HT1080 (cell line): Measurements from ENCODE around the gene MICOS13. TPM values are rescaled to one million over a fixed set of nuclear protein-coding genes. Genes with fewer than 3 reads are reported as not detected.
"Not testable (repeated sequence)": the region's sequence is repeated elsewhere in the genome, so short reads cannot be mapped to it uniquely, and the experiment has no call there.

ENCODE experiments used
- DNase-seq: peaks from one replicate; pipeline ENCODE4 v3.0.0-alpha.2; 2015; ENCODE audit warnings: low read depth
- total RNA-seq: library from RNA; depleted of rRNA; stranded (reverse); fragments of >200 nt; shearing (Covaris generic); gene quantifications from 2 replicates; pipeline ENCODE4 v1.2.3, GENCODE V29; 2014

The MICOS13 gene
- total RNA-seq, 1 experiment from 2014 or later = 234 TPM

DNA sequence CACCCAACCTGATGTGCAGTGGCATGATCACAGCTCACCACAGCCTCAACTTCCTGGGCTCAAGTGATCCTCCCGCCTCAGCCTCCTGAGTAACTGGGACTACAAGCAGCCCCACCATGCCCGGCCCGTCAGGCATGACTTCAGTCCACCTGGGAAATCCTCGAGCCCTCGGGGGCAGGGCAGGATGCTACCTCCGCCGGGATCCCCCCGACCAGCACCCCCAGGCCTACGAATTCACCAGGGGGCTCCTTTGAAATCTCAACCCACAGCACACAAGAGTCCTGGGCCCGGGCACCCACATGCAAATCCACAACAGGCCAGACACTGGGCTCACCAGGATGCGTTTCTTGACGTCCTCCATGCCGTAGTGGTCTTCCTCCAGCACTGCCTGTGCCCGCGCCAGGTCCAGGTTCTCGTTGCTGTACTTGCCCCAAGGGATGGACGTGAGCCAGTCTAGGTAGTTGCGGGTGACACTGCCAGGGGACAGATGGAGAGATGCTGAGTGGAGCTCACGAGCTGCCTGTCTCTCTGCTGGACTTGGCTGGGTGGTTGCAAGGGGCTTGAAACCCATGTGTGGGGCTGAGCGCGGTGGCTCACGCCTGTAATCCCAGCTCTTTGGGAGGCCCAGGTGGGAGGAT, 20.3 kb upstream of the MICOS13 start:
- DNase-seq = no peak

DNA sequence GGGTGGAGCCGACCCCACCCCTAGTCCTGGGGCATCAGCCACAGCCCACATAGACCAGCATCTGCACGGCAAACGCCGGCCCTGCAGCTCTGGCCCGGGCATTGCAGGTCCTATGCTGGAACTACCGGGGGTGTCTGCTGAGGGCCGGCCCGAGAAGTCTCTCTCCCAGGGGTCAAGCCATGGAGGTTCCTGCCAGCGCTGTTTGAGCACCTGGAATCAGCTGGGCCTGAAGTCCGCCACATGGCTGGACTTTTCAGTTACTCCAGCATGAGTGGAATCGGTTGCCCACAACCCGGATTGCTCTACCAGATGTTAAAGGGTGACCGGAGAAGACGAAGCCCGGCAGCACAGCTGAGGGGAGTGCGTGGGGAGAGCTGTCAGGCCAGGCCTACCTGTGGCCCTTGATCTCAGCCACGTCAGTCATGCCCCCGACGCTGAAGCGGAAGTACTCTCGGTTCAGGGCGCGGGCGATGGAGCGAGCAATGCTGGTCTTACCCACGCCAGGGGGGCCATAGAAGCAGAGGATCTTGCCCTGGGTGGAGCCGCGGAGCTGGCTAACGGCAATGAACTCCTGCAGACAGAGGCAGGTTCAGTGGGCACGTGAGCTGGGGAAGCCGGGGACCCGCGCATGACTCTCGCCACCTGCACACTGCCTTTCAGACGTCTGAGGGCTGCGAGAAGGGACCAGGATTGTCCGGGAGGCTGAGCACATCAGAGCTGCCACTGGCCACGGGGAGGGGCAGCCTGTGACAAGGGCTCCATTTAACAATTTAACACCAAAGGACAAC, 18.5 kb upstream of the MICOS13 start:
- no peak for DNase-seq

DNA sequence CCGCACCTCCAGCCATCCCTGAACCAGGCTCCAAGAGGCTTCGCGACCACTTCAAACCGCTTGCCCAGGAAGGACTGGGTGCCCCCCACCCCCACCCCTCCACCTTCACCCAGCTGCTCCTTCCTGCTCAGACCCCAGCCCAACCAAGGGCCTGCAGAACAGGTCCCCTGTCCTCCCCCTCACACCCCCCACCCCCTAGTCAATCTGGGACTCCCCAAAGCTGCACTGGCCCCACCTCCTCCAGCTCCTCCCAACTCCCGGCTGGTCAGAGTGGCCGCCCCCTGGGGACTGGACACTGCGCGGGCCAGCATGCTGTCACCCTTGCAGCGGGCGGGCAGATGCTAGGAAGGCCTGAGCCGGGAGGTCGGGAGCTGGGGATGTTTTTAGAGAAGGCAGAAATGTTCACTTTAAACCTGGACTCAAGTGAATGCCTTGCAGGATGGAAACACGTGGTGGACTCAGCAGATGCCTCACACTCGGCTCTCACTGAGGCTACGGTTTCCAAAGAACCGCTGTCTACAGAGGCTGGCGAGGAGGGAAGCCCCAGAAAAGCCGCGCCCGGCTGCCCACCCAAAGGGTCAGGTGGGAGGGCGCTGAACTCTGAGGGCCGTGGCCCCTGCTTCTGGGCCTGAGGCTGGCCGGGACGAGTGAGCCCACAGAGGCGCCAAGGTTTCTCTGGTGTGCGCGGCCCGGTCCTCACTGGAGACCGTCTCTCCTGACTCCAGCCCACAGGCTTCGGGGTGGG, 17.7 kb upstream of the MICOS13 start:
- no peak for DNase-seq

DNA sequence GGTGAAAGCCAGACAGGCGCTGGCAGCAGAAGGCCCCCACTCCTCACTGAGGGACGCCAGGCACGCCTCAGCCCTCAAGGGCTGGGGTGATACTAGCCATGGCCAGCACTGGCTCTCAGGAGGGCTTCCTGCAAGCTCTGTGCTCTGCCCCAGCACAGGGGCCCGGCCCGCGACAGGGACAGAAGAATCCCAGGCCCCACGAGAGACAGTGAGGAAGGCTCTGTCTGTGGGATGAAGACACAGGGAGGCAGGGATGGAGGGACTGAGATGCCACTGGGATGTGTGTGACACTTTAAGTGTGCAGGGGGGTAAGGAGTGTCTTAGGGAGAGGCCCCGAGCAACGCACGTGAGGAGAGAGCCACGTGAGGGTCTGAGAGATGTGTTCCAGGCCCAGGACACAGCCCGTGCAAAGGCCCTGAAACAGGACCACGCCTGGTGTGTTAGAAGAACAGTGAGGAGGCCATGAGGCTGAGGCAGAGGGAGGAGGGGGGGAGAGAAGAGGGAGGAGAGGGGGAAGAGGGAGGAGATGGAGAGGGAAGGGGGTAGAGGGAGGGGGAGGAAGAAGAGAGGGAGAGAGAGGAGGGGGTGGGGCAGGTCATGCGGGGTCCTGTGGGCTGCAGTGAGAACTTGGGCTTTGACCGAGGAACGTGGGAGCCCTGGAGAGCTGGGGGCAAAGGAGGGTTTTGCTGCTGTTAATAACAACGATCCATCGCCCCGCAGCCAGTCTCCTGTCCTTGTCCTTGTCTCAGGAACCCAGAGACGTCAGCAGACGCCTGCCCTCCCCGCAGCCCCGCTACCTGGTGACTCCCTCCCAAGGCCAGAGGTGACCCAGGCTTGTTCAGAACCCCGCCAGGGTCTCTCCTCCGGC, 16.9 kb upstream of the MICOS13 start:
- no peak for DNase-seq

DNA sequence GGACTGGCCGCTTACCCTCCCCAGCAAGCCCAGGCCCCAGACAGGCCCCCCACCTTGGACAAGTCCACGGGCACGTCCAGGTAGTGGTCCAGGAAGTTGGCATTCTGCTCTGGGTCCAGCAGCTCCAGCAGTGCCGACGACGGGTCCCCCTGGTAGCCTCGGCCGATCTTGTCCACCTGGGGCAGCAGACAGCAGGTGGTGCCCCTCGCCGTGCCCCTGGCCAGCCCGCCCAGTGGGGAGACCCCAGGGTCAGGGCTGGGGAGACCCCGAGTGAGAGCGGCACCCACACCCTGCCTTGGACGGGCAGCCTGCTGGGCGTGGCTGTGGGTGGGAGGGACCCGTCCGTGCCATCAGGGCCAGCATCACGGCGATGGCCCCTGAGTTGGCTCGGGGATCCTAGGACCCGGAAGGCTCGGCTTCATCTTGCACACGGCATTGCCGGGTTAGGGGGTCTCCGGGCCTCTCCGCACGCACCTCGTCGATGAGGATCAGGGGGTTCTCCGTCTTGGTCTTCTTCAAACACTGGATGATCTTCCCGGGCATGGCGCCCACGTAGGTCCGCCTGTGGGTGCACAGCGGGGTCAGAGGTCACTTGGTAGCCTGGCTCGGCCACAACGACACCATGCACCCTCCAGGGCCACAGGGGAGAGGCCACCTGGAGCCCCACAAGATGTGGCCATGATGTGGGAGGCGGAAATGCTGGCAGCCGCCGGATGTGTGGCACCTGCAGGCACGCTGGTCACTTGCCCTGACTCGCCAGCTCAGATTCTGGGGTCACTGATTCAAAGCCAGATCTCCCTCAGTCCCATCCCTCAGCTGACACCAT, 16.1 kb upstream of the MICOS13 start:
- no peak for DNase-seq

DNA sequence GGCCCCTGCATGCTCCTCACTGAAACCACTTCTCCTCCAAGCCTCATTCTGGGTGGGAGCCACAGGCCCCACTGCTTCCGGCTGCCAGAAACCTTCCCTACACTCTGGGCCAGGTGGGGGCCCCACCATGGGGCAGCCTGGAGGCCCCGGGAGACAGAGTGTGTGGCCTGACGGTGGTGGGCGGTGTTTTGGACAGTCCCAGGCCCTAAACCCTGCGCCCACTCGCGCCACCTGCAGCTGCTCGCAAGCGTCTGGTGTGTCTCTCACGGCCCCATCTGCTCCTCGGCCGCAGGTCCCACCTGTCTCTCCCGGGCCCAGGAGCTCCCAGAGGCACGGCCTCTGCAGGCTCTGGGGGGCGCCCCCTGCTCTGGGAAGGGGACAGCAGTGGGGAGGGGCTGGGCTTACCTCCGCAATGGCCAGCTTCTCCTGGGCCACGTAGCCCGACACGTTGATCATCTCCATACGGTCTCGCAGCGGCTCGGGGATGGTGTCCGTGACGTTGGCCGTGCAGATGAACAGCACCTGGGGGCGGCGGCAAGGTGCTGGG, 15.4 kb upstream of the MICOS13 start:
- no peak for DNase-seq

DNA sequence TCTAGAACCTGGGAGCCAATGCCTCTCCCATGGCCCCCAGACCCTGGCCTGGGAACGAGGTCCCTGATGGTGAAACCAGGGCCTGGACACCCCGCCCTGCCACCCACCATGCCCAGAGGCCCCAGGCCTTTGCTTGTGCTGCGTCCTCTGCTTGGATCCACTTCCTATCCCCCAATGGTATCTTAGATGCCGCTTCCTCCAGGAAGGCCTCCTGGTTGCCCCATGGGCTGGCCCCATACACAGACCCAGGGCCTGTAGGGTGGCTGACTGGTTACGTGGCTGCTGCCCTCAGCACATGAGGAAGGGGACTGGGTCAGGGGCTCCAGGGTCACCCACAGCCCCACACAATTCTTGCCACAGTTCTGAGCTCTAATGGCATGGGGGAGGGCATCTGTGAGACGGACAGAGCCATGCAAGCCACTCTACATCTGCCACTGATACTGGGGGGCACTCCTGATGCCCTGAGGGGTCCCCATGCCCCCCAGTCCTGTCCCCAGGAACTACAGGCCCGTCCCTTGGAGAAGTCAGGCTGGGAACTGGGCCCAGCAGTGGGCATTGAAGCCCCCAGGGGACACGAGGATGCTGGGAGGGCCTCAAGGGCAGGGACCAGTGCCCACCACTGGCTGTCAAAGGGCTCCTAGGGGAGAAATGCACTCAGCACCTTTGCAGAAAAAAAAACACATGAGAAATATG, 14.8 kb upstream of the MICOS13 start:
- DNase-seq = peak; percentile 29

DNA sequence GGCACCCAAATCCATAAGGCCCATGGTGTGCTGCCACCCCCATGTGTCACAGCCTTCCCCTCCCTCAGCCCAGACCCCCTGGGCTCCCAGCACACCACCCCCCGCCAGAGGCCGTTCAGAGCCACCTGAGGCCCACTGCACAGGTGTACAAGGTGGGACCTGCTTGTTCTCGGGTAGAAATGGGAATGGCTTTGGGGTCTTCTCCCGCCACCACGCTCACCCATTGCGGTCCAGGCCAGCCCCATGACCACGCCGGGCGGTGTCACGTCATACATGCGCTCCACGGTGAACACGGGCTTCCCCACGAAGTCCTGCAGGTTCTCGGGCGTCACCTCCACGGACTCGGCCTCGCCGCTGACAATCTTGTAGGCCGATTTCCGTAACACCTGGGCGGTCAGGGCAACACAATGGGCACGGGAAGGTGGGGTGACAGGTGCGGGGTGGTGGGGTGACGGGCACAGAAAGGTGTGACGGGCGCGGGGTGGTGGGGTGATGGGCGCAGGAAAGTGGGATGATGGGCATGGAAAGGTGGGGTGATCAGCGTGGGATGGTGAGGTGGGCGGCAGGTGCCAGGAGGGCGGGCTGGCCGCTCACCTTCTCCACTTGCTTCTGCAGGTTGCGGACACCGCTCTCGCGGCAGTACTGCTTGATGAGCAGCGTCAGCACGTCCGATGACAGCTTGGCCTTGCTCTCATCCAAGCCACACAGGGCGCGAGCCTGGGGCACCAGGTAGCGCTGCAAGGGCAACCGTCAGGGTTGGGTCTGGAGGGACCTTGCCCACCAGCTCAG, 14.0 kb upstream of the MICOS13 start:
- no peak for DNase-seq

DNA sequence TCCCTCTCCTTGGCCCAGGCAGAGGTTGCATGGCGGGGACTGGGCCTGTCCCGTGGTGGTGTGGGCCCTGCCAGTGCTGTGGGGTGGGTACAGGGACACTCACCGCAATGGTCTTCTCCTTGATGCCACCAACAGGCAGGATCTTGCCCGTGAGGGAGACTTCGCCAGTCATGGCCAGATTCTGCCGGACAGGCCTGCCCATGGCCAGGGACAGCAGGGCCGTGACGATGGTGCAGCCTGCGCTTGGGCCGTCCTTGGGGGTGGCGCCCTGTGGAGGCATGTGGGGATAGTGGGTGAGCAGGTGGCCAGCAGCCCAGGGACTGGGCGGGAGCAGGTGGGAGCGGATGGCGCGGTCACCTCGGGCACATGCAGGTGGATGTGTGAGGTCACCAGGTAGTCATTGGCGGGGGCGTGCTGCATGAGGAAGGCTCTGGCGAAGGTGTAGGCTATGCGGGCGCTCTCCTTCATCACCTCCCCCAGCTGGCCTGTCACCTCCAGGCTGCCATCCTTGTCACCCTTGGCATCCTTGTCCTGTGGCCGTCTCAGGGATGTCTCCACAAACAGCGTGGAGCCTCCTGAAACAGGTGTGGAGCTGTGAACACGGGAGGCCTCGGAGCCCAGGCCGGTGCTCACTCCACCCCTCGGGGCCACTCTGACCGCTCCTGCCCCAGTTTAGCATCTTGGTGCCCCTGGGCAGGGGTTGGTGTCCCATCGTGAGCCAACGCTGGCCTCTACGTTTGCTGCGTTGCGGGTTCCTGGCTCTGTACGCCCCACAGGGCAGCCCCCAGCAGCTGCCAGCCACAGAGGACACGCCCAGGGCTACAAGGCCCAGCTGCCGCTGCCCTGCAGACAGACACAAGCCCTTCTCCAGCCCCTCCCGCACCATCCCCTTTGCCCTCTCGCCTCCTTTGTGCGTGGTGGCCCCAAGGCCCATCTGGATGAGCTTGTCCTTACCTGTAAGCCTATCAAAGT, 13.2 kb upstream of the MICOS13 start:
- peak; percentile 34 for DNase-seq

DNA sequence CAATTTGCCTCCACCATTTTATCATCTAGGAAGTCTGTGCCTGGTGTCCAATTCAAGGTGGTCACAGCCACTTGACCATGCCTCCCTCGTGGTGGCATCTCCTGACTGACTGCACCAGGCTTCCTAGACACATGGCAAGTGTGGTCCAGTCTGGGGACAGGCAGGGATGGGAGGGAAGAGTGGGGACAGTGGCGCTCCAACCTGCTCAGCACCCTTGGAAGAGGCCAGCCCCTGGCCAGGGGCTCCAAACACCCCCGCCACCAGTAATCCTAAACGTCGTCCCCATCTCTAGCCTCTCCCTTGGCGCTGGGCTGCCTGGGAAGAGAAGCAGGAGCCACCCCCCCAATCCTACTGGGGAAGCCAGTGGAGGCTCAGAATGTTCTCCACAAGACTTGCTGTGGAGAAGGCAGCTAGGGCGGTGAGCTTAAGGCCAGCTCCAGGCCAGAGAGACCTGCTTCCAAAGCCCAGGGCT, 12.4 kb upstream of the MICOS13 start:
- peak; percentile 50 for DNase-seq

DNA sequence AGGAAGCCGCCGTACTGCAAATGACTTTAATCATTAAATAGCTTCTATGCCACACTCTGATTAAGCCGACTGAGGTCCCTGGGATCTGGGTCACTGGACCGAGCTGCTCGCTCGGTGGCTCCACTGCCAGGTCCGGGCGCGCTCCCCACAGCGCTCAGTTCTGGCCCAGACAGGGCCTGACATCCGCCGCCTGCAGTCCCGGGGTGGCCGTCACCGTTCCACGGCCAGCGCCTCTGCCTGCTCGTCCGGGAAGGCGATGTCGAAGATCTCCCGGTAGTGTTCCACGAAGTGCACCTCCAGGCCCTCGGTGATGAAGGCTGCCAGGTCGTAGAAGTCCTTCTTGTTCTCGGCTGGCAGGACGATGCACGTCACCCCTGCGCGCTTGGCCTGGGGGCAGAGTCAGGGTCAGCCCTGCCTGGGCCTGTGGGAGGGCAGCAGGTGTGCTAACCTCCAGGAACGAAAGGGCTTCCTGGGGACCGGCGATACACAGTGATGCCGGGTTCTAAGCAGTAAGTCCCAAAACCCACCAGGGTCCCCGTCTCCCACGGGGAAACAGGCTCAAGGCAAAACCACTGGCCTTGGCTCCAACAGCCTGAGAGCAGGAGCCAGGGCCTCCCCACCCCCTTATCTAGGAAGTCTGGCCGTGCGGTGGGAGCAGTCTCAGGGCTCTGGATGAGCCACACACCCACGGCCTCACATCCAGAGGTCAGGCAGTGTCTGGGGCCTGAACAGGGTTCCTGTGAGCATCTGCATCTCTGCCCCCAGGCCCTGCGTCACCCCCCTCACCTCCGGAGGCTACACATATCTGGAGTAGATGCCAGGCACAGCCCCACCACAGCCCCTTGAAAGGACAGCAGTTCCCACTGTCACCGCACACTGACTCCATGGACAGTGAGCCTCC, 11.8 kb upstream of the MICOS13 start:
- DNase-seq = peak; percentile 49

DNA sequence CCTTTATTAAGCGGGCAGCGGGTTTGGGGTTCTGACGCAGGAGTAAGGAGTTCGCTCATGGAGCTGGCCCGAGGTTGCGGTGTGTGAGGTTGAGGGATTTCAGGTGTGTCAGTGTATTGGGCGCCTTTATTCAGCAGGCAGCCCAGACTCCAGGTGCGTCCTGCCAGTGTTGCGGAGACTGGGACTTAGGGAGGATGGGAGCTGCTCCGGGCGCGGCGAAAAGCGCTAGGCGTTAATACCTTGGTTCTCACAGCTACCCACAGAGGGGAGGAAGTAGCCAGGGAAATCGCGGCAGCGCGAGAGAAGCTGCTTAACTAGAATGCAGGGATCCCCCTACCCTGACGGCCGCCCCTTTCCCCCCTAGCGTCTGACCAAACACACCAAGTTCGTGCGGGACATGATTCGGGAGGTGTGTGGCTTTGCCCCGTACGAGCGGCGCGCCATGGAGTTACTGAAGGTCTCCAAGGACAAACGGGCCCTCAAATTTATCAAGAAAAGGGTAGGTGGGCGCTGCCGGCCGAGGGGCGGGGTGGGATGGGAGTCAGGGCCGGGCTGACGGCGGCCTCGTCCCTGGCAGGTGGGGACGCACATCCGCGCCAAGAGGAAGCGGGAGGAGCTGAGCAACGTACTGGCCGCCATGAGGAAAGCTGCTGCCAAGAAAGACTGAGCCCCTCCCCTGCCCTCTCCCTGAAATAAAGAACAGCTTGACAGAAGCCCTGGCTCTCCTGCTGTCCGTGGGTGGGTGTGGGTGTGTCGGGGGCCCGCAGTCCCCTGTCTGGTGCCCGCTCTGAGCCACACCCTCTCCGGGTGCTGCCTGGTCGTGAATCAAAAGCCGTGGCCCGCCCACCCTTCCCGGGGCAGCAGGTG, 10.9 kb upstream of the MICOS13 start:
- peak; percentile 61 for DNase-seq

DNA sequence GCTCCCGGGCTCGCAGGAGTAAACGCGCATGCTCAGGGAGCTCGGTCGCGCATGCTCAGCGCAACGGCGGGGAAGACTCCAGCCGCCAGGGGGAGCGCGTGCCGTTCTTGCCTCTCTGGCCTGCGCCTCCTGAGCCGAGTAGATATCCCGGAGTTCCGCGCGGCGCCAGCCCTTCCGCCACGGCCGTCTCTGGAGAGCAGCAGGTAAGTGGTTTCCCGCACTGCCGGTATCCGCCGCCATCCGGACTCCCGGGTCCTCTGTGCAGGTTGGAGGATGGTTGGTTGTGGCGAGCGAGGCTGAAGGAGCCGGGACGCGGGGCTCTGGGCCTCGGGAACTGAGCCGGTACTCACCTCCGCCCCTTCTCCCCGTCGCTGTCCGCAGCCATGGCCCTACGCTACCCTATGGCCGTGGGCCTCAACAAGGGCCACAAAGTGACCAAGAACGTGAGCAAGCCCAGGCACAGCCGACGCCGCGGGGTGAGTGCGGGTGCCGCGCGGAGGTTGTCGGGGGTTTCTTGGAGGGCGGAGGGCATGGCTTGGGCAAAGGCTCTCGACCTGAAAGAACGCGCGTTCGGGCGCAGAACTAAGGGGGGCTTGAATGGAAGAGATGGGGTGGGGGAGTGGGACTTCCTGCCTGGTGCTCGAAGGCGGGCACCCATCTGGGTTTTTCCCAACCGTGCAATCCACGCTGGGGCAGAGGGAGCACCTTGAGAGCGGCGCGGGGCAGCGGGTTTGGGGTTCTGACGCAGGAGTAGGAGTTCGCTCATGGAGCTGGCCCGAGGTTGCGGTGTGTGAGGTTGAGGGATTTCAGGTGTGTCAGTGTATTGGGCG, 10.0 kb upstream of the MICOS13 start, which contains the start of gene RPL36:
Gene RPL36 (plus strand): TSS at position 171 of the 830 bp plus-strand sequence. CDS start 213 bp downstream, at position 384.
- peak; percentile 96 for DNase-seq

DNA sequence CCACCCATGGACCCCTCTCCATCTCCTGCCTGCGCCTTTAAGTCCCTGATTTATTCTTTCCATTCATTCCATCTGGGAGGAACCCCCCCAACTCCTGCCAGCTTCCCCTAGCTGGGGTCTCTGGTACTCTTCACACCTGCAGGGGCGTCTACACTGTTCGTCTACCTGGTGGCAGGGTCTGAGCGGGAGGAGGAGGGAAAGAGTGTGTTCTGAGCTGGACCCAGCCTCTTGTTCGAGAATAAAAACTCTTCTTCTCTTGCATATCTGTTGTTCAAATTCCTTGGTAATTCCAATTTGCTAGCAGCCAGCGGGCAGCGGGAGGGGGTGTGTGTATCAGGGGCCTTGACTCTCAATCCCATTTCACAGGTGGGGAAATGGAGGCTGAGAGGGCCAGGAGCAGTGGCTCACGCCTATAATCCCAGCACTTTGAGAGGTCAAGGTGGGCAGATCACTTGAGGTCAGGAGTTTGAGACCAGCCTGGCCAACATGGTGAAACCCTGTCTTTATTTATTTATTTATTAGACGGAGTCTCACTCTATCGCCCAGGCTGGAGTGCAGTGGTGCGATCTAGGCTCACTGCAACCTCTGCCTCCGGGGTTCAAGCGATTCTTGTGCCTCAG, 8.1 kb upstream of the MICOS13 start:
- DNase-seq = not testable (repeated sequence)
